ACC112 (cell line): ENCODE measurements around the gene EIF5A.
A peak's percentile ranks its signal among the peaks of the same experiment; 100 is the strongest.

ENCODE experiments used
- H2AFZ ChIP-seq: fragments of 200-600 bp; sonication (generic); one replicate; pipeline ENCODE4 v1.6.0; 2017; ENCODE audit warnings: antibody characterized with exemption, low read length; ENCODE audit not compliant: unreplicated experiment
- H3K27ac ChIP-seq: fragments of 200-600 bp; sonication (generic); 2 replicates; pipeline ENCODE4 v1.5.1; 2014; ENCODE audit warnings: low read depth, mild to moderate bottlenecking, antibody characterized with exemption, low read length, moderate library complexity
- H3K27me3 ChIP-seq: fragments of 200-600 bp; sonication (generic); 2 replicates; pipeline ENCODE4 v1.6.1; 2014; ENCODE audit warnings: mild to moderate bottlenecking, antibody characterized with exemption, low read length, moderate library complexity, mixed read lengths; ENCODE audit not compliant: insufficient read depth
- H3K36me3 ChIP-seq: fragments of 200-600 bp; sonication (generic); 2 replicates; pipeline ENCODE4 v1.6.1; 2016; ENCODE audit warnings: mild to moderate bottlenecking, antibody characterized with exemption, low read length, moderate library complexity, mixed read lengths; ENCODE audit not compliant: insufficient read depth
- H3K4me1 ChIP-seq: fragments of 200-600 bp; sonication (generic); one replicate; pipeline ENCODE4 v1.6.1; 2016; ENCODE audit warnings: low read length, mixed read lengths; ENCODE audit not compliant: insufficient read depth, unreplicated experiment, control insufficient read depth
- H3K4me3 ChIP-seq: fragments of 200-600 bp; sonication (generic); 2 replicates; pipeline ENCODE4 v1.5.1; 2014; ENCODE audit warnings: mild to moderate bottlenecking, low read depth, low read length
- H3K79me2 ChIP-seq: fragments of 200-600 bp; sonication (generic); one replicate; pipeline ENCODE4 v1.6.0; 2016; ENCODE audit warnings: low read length; ENCODE audit not compliant: control insufficient read depth, unreplicated experiment, insufficient read depth

EIF5A gene

GRCh38 chr17:7325031-7325528, 17.7 kb downstream of the EIF5A start:
- peaks cover 15% of the 10 kb centered on the region for H3K79me2 ChIP-seq
- peaks cover 10% of the 10 kb centered on the region for H3K4me1 ChIP-seq
- no peak overlapping the region for H3K4me3 ChIP-seq
- H3K36me3 ChIP-seq = peaks cover 21% of the 10 kb centered on the region; the same call in 1 of the 2 replicates
- H3K27ac ChIP-seq = no peak overlapping the region
- no peak overlapping the region for H2AFZ ChIP-seq
- H3K27me3 ChIP-seq = no peaks in the 10 kb centered on the region

GRCh38 chr17:7326186-7326585, 18.8 kb downstream of the EIF5A start:
- Histone ChIP-seq H3K27ac (no peak overlapping the region), H3K4me1 (peaks cover 16% of the 10 kb centered on the region), H3K36me3 (peaks cover 16% of the 10 kb centered on the region; the same call in 1 of the 2 replicates), H2AFZ (no peak overlapping the region), H3K79me2 (peaks cover 15% of the 10 kb centered on the region), H3K27me3 (no peaks in the 10 kb centered on the region), H3K4me3 (no peak overlapping the region)

- Histone ChIP-seq H3K79me2 (peaks cover 15% of the 10 kb centered on the region), H2AFZ (no peak overlapping the region), H3K4me1 (peaks cover 16% of the 10 kb centered on the region), H3K27ac (no peak overlapping the region), H3K36me3 (peaks cover 13% of the 10 kb centered on the region; the same call in 1 of the 2 replicates), H3K27me3 (no peaks in the 10 kb centered on the region), H3K4me3 (no peak overlapping the region)
Observed at GRCh38 chr17:7327056-7327455, 19.6 kb downstream of the EIF5A start.

GRCh38 chr17:7327501-7327900, 20.1 kb downstream of the EIF5A start:
- H2AFZ ChIP-seq = no peak overlapping the region
- H3K36me3 ChIP-seq = peaks cover 11% of the 10 kb centered on the region; the same call in 1 of the 2 replicates
- H3K27me3 ChIP-seq = no peaks in the 10 kb centered on the region
- H3K79me2 ChIP-seq = peaks cover 15% of the 10 kb centered on the region
- H3K4me1 ChIP-seq = peaks cover 16% of the 10 kb centered on the region
- no peak overlapping the region for H3K27ac ChIP-seq
- H3K4me3 ChIP-seq = no peak overlapping the region

- no peak overlapping the region for H3K27ac ChIP-seq
Observed at GRCh38 chr17:7328009-7328408, 20.6 kb downstream of the EIF5A start.

GRCh38 chr17:7328840-7329373, 21.5 kb downstream of the EIF5A start, which contains the start of gene NEURL4:
Gene NEURL4 (minus strand): TSS chr17:7329335. CDS start chr17:7329312, 23 bp downstream.
- peaks cover 15% of the 10 kb centered on the region for H3K79me2 ChIP-seq
- no peaks in the 10 kb centered on the region for H3K27me3 ChIP-seq
- peaks cover 16% of the 10 kb centered on the region for H3K4me1 ChIP-seq
- peak within 1 kb of the TSS; percentile 95 for H2AFZ ChIP-seq
- peak within 1 kb of the TSS; percentile 96 for H3K4me3 ChIP-seq
- H3K36me3 ChIP-seq = no peaks in the 10 kb centered on the region; the same call in 1 of the 2 replicates
- peak within 1 kb of the TSS; percentile 79 for H3K27ac ChIP-seq

More at GRCh38 chr17:7328009-7328408, 20.6 kb downstream of the EIF5A start:
- no peaks in the 10 kb centered on the region for H3K27me3 ChIP-seq
- peaks cover 6% of the 10 kb centered on the region; the same call in 1 of the 2 replicates for H3K36me3 ChIP-seq
- H2AFZ ChIP-seq = no peak overlapping the region
- peaks cover 16% of the 10 kb centered on the region for H3K4me1 ChIP-seq
- H3K4me3 ChIP-seq = peak overlapping the region; percentile 96
- H3K79me2 ChIP-seq = peaks cover 15% of the 10 kb centered on the region

- H3K4me3 ChIP-seq = peak overlapping the region; percentile 96
- H2AFZ ChIP-seq = peak overlapping the region; percentile 89
- H3K27ac ChIP-seq = peak overlapping the region; percentile 79
- no peaks in the 10 kb centered on the region; the same call in 1 of the 2 replicates for H3K36me3 ChIP-seq
- no peaks in the 10 kb centered on the region for H3K27me3 ChIP-seq
- peaks cover 15% of the 10 kb centered on the region for H3K79me2 ChIP-seq
- H3K4me1 ChIP-seq = peaks cover 16% of the 10 kb centered on the region
Observed at GRCh38 chr17:7329374-7329996, 22.1 kb downstream of the EIF5A start.

GRCh38 chr17:7329997-7330637, 22.7 kb downstream of the EIF5A start:
- Histone ChIP-seq H3K27me3 (no peaks in the 10 kb centered on the region), H3K27ac (peak overlapping the region; percentile 79), H2AFZ (peak overlapping the region; percentile 95), H3K4me1 (peaks cover 16% of the 10 kb centered on the region), H3K36me3 (no peaks in the 10 kb centered on the region; the same call in 1 of the 2 replicates), H3K79me2 (peaks cover 15% of the 10 kb centered on the region), H3K4me3 (peak overlapping the region; percentile 96)

GRCh38 chr17:7330638-7331015, 23.2 kb downstream of the EIF5A start:
- Histone ChIP-seq H3K79me2 (peaks cover 15% of the 10 kb centered on the region), H3K36me3 (no peaks in the 10 kb centered on the region), H3K27ac (no peak overlapping the region), H3K4me1 (peaks cover 16% of the 10 kb centered on the region), H3K27me3 (no peaks in the 10 kb centered on the region), H3K4me3 (peak overlapping the region; percentile 96), H2AFZ (peak overlapping the region; percentile 95)

- Histone ChIP-seq H3K4me3 (no peak overlapping the region), H3K4me1 (peaks cover 16% of the 10 kb centered on the region), H3K36me3 (no peaks in the 10 kb centered on the region), H3K79me2 (peaks cover 15% of the 10 kb centered on the region), H2AFZ (no peak overlapping the region), H3K27ac (no peak overlapping the region), H3K27me3 (no peaks in the 10 kb centered on the region)
Observed at GRCh38 chr17:7332111-7332510, 24.7 kb downstream of the EIF5A start.
